ENCODE results near the gene PLXDC2.
A peak's percentile ranks its signal among the peaks of the same experiment; 100 is the strongest.
"Not testable (repeated sequence)": the region's sequence is repeated elsewhere in the genome, so short reads cannot be mapped to it uniquely, and the experiment has no call there.

PLXDC2 gene

DNA sequence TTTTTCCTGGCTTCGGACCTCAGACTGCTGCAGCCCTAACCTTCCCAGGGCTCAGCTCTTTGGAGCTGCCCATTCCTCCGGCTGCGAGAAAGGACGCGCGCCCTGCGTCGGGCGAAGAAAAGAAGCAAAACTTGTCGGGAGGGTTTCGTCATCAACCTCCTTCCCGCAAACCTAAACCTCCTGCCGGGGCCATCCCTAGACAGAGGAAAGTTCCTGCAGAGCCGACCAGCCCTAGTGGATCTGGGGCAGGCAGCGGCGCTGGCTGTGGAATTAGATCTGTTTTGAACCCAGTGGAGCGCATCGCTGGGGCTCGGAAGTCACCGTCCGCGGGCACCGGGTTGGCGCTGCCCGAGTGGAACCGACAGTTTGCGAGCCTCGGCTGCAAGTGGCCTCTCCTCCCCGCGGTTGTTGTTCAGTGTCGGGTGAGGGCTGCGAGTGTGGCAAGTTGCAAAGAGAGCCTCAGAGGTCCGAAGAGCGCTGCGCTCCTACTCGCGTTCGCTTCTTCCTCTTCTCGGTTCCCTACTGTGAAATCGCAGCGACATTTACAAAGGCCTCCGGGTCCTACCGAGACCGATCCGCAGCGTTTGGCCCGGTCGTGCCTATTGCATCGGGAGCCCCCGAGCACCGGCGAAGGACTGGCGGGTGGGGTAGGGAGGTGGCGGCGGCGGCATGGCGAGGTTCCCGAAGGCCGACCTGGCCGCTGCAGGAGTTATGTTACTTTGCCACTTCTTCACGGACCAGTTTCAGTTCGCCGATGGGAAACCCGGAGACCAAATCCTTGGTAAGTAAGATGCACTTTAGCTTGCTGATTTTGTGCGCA is at the start of gene PLXDC2:
TSS of gene PLXDC2 (plus strand) at position 22 of the 820 bp plus-strand sequence.
- peak in 44 of 56 donors; percentile 12 to 82 (median 62) for DNase-seq

DNA sequence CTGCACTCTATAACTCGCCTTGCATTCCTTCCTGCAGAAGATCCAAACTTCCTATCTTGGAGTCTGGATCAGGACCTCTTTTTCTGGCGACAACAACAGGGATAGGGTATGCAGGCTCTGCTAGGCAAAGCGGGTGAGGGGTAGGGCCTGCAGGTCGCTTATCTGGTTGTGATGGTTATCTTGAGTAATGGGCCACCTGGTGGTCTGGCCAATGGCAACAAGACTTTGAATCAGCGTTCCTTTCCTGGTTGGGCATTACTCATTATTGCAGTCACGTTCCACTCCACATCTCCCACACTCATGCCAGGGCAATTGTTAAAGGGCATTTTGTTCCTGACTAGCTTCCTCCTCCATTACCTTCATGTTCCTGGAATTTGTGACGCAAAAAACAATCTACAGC is 48.4 kb upstream of the PLXDC2 start:
- no peak for DNase-seq

DNA sequence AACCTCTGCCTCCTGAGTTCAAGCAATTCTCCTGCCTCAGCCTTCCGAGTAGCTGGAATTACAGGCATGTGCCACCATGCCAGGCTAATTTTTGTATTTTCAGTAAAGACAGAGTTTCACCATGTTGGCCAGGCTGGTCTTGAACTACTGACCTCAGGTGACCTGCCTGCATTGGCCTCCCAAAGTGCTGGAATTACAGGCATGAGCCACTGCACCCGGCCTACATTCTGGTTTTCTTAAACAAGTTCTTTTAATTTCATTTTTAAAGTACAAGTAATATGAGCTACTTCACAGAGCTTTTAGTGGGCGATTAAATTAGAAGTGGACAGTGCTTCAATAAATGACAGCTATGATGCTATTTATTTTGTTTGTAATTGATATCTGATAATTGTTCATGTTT is 46.4 kb upstream of the PLXDC2 start:
- not testable (repeated sequence) for DNase-seq

DNA sequence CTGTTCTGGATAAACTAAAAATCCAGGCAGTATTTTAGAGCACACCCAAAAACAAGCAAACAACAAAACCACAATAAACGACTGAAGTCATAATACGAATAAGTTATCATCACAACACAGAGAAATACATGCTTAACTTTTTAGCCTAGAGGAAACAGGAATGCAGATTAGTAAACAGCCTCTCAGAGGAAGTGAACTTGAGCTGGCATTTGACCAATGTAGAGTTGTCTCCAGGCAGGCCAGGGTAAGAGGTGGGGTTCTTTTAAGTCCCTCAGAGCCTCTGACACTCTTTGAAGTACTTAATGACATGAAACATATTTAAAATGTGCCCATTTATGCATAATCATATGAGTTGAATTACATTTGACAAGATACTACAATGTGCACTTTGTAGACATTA is 43.3 kb upstream of the PLXDC2 start:
- no peak for DNase-seq

DNA sequence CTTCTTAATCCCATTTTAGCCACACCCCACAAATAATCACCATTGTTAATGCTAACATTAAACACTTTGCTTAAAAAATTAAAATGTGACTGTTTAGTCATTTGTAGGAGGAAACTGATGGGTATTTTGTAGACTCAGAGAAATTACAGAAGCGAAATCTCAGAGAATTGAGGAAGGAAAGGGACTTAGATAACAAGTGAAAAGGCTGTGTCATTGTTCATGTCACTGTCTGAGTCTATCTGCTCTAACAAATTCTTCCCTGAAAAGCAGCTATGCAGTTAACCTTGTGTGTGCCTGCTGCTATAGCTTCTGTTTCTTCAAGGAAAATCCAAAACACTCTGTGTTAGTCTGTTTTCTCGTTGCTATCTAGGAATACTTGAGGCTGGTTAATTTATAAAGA is 40.9 kb upstream of the PLXDC2 start:
- DNase-seq = no peak

DNA sequence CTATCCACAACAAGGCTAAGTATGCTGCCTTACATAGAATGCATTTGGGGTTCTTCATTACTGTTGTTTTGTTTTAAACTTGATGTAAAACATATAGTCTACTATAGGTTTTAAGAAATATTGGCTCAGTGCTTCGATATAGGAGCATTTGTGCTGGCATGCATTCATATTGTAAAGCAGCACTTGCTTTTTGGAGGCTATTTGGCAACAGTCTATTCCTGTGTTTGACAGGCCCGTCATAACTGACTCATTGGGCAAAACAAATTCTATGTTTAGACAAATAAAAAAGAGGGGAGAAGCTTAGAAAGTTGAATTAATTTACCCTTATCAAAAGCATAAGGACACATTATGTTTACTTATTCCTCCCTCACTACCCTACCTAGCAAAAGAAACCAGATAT is 38.4 kb upstream of the PLXDC2 start:
- DNase-seq = no peak

DNA sequence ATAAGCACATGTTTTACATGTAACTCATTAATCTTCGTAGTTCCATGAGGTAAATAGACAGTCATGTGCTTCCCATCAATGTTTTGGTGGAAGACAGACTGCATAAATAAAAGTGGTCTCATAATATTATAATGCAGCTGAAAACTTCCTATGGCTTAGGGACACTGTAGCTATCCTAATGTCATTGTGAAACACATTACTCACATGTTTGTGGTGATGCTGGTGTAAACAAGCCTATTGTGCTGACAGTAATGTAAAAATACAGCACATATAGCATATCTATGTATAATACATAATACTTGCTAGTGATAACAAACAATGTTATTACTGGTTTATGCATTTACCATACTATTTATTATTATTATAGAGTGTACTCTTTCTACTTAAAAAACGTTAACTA is 37.2 kb upstream of the PLXDC2 start:
- DNase-seq = no peak

DNA sequence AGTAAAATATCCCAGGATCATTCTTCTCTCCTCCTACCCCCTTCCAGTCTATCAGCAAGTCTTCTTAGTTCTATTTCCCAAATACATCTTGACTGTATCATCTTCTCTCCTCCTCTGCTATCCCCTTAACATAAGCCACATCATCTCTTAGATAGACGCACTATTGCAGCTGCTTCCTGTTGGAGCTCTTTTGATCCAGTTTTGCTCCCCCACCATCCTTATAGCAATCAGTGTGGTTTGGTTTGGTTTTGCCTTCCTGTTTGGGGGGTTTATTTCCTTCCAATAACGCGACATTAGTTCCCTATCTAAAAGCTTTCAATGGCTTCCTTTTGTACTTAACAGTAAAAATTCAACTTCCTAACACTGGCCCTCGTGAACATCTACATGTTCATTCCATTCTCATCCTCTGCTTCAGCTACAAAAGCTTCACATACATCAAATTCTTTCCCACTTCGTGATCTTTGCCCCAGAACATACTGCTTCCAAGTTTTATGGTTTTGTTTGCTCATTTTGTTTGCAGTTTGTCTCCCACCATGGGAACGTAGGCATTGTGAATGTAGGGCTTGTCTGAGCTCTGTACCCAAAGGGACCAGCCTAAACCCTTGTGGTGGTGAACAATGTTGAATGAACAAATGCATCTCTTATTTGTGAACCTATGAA is 33.7 kb upstream of the PLXDC2 start:
- no peak for DNase-seq

DNA sequence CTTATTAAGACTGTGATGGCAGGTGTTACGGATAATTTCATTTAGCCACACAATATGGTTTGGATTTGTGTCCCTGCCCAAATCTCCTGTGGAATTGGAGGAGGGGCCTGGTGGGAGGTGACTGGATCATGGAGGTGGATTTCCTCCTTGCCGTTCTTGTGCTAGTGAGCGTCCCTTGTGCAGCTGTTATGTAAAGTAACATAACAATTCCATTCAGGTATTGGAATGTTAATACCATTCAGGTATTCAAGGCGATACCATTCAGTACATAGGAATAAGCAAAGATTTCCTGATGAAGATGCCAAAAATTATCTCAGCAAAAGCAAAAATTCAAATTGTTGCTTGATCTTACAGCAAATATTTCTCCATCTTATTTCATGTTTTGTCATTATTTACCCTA is 32.5 kb upstream of the PLXDC2 start:
- DNase-seq = no peak

DNA sequence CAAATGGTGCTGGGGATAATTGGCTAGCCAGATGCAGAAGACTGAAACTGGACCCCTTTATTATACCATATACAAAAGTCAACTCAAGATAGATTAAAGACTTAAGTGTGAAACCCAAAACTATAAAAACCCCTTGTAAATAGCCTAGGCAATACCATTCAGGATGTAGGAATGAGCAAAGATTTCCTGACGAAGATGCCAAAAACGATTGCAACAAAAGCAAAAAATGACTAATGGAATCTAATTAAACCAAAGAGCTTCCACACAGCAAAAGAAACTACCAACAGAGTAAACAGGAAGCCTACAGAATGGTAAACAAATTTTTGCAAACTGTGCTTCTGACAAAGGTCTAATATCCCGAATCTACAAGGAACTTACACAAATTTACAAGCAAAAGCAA is 30.9 kb upstream of the PLXDC2 start:
- no peak for DNase-seq

DNA sequence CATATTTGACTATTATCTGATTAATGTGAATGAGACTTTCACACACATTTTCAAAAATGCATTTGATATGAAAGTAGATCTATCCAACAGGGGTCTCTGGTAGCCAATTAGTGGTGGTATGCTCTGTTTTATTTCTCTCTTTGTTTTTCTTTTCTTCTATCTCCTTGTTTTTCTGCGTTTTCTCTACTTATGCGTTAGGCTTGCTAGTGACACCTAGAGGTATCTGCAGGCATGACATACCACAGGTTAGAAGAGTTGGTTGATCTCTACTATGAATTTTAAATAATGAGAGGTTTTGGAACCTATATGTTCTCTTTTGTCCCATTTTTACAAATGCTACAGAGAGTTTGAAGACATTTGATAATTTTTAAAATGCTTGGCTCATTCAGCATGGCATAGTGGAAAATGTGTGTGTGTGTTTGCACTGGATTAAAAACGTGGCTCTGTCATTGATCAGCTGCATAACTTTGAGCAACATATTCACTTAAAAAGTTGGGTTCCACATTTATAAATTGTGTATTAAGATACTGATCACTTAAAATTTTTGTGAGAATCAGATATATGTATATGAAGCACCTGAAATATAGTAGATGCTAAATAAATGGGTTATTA is 28.1 kb upstream of the PLXDC2 start:
- DNase-seq = peak in 4 of 56 donors; percentile 1 to 40 (median 10)

DNA sequence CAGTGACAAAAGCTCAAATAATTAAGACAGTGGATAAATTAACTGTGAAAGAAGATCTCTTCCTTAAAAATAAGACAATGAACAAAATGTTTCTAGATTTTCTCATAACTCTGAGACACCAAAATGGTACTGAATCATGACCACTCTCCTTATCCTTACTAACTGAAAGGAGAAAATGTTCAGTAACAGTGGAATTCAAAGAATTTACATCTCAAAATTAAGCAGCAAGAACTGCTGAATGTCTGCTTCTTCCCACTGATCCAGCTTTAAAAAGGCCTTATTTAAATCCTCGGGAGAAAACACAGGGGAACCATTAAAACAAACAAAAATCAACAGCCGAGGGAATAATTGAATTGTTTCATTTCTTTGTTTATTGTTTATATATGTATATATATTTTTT is 27.3 kb upstream of the PLXDC2 start:
- DNase-seq = no peak

DNA sequence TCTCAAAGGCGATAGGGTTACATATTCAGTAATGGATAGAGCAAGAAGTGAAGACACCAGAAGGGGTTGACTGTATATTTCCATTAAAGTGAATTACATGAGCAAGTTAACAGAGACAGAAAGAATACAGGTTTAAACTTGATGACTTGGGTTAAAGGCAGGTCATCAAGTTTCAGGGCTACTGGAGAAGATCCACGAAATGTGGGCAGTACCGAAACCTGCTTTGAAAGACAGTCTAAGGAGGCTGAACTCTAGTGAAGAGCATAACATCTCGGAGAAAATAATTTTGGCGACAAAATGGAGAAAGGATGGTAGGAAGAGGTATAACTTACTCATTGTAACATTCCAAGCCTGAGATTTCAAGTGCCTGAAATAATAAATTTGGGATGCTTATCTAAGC is 26.6 kb upstream of the PLXDC2 start:
- DNase-seq = no peak

DNA sequence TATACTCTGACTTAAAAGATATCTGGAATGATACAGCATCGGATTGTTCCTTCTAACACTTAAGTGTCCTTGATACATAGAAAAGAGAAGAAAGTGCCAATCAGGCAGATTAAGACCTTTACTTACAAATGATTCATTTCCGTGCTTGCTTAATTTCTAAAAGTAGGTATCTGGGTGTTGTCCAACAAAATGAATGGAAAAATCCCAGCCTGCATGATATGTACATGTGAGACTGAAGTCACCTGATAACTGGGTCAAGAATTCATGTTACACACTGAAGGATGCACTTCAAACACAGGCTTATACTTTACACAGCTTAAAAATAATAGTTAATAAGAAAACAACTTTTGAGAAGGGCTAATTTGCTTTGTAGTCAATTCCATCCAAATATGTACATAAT is 25.2 kb upstream of the PLXDC2 start:
- DNase-seq = no peak

DNA sequence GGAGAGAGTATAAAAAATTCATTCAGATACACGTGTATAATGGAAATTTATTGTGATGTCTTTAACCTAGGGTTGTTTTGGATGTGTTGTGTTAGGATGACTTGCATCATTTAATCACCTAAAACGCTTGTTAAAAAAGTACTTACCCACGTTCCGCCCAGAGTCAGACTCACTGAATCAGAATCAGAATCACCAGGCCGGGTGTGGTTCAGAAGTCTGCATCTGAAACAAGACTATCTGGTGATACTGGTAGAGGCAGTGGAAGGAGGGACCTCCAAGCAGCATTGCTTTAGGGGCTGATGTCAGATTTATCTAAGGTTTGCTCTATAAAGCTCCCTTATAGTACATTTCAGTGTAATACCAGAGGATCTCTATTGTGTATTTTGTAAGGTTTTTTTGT is 20.5 kb upstream of the PLXDC2 start:
- no peak for DNase-seq

DNA sequence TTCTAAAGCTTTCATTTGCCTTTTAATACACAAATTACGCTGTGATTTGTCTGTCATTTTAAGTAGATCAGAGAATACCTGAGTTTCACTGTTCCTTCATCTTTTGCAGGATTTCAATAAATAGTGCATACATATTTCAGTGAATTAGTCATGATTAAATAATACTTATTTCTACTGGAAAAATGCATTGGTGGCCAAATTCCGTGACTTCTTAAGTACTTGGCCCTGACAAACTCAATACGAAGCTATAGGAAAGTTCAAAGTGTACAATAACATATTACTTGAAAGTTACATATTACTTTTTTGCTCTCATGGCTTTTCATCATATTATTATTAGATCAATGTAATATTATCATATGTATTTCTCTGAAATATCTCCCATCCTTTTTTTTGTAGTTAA is 16.1 kb upstream of the PLXDC2 start:
- no peak for DNase-seq

DNA sequence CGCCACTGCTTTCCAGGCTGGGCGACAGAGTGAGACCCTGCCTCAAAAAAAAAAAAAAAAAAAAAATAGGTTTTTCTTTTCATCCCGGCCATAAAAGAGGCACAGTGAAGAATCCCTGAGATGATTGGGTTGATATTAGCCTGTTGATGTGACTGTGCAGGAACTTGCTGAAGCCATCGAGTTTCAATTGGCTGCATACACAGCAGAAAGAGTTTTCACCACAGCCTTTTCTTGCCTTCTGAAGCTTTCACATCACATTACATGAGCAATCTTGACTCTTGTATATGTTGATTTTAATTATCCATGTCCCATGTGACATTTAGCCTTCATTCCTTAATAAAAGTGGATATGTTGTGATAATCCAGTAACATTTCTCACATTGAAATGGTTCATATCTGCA is 14.9 kb upstream of the PLXDC2 start:
- DNase-seq = no peak

DNA sequence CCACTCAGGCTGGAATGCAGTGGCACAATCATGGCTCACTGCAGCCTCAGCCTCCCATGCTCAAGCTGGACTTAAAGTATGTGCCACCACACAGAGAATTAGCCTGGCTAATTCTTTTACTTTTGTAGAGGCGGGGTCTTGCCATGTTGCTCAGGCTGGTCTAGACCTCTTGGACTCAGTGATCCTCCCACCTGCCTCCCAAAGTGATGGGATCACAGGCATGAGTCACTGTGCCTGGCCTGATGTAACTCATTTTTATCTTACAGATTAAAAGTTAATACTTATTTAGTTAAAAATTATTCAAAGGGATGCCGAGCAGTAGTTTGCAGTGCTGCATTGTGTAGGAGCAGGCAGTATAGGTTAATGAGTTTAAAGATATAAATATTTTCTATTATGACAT is 12.6 kb upstream of the PLXDC2 start:
- DNase-seq = no peak

DNA sequence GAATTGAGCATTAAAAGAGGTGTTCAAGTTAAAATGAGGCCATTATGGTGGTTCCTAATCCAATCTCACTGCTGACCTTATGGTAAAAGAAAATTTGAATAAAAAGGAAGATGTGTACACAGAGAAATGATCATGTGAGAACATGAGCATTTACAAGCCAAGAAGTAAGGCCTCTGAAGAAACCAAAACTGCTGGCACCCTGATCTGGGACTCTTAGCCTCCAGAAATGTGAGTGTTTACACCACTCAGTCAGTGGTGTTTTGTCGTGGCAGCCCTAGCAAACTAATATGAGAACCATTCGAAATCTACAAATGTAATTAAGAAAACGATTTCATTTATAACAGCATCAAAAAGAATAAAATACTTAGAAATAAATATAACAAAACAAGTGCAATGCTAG is 6.8 kb upstream of the PLXDC2 start:
- DNase-seq = no peak

DNA sequence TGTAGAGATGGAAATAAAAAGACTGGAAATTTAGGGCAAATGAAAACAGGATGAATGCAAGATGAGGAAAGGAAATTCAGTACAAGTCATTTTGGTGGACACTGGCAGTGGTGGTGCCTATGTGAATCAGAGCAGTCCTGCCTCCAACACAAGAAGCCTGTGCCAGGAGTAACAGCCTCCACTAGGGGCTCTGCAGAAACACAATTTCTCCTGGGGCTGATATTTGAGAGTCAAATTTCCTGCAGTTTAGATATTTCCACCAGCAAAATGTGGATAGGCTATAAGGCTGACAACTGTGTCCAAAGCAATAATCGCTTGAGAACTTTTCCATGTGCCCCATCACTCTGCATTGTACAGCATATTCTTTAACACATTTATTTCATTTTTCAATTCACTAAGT is 4.7 kb upstream of the PLXDC2 start:
- peak in 22 of 56 donors; percentile 8 to 60 (median 23) for DNase-seq

DNA sequence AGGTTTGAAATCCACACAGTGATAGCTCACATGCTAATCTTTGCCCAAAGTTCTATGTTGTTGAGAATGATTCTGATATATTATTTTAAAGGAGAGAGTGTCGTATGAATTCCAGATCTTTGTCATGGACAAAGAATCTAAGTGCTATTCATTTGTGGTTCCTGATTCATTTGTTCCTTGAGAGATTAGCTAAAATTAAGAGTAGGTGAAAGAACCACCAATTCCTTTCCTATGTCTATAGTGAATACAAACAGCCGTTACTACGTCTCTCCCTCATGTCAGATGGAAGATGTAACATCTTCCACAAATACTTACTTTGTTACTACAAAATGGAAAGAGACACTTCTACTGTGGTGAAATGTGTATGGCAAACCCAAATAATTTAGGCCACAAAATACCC is 3.3 kb upstream of the PLXDC2 start:
- no peak for DNase-seq

DNA sequence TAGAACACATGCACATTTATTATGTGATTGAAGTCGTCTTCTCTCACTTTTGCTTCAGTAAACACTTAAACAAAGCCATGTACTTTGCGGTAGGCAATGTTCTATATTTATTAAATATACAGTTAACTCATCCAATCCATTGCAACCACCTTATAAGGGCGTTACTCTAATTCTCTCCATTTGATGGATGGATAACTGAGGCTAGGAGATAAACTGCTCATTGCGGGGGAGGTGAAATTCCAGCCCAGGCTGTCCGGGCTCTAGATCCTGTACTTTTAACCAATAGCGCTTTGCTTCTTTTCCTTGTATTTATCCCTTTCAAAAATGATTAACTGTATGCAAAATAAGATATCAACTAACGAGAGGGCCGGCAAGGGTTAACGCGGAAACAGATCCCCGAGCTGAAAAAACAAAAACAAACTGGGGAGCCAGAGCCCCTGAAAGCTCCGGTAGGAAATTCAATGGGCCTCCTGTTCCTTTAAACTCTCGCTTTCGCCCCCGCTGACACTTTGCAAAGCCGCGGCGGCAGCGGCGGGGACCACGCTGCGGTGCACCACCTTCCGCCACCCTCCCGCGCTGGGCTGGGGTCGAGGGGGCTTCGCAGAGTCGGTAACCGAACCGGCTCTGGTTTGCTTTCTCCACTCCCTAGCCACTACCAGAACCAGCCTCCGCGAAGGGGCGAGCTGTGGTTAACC is 1.0 kb upstream of the PLXDC2 start:
- peak in 17 of 56 donors; percentile 46 to 73 (median 58) for DNase-seq

All from nucleus accumbens (tissue), 56 donors.